Right ventricle myocardium inferior (tissue), 1 donor: ENCODE results near the gene KLF12. TPM values are rescaled to one million over a fixed set of nuclear protein-coding genes. Genes with fewer than 3 reads are reported as not detected.

Experiments
- ATAC-seq: fragments of 200-7000 bp; cut with Tn5 transposase; one replicate; pipeline ENCODE4 v1.9.1; 2020; ENCODE audit warnings: mild to moderate bottlenecking, moderate library complexity
- DNase-seq: peaks from one replicate; pipeline ENCODE4 v3.0.0; 2021; ENCODE audit errors: missing footprints
- intact Hi-C: fragments of 100-400 bp; cut with DNase I; formaldehyde crosslinking; loops from one replicate; pipeline ENCODE4 v1.11.0; 2022
- total RNA-seq: library from RNA; stranded (reverse); fragmentation: NEBNext Ultra II Directional; extraction: Animal tissue kit (Norgen Biotek cat#: 25700); gene quantifications from one replicate; pipeline ENCODE4 v1.2.1, GENCODE V29; 2021
- donor health status: DM: no; HTN: yes; CAD: no; lungs with severe emphysema.

KLF12 gene
- total RNA-seq, 1 donor from 2014 or later, result 18.9 TPM

GRCh38 chr13:74138241-74138640 is 4.0 kb upstream of the KLF12 start:
- DNase-seq, result no peak
- intact Hi-C loops, result no loop called here

DNA sequence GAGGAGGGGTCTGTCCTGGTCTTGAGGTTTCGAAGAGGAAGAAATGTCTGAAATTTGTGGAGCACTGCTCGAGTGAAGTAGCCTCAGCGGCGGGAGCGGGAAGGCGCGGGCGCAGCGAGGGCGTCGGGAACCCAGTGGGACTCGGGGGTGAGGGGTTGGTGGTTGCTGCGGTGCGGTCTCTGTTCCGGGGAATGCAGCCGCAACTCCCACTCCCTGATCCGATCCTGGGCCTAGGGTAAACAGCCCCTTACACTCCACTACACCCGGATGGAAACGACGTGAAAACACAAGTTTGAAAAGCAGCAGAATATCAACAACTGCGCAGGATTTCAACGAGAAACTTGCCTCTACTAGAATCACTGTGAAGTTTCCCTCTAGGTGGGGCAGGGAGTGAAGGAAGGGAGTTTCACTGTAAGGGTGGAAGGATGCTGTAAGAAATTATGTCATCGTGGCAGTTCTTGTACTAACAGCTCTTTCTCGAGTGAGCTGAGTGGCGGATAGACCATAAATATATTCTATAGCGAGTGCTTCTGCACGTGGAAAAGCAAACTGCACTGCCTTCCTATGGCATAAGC is 2.0 kb upstream of the KLF12 start:
- intact Hi-C loops, result no loop called here
- no peak for DNase-seq
- ATAC-seq, result no peak

More at GRCh38 chr13:74138241-74138640, 4.0 kb upstream of the KLF12 start:
- ATAC-seq, result no peak

- peak; percentile 65 for ATAC-seq
- intact Hi-C loops, result loop anchor here (2.0 kb wide), 1 partner anchor 79 kb away; no protein-coding TSS in a partner anchor
These were observed 1.3 kb upstream of the KLF12 start for GRCh38 chr13:74135326-74136083.

DNA sequence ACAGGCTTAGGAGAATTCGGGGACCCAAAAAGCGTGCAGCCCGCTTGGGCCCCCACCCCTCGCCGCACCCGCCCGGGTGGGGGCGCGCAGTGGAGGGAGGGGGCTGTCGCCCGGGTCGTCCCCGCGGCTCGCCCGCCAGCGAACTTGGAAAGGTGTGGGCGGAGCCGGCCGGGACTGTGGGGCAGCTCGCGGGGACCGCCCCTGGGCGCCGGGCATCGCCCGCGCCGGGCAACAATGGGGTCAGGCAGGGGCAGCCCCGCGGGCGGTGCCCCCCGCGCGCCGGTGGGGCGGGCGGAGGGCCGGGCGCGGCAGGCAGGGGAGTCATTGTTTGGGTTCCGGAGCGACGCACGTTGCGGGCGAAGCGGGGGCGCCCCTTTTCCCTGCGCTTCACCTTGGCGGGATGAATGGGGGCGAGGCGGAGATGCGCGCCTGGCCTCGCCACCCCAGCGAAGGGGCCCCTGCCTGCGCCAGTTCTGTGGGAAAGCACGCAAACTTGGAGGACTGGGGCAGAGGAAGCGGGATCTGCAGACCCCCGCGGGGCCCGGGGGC is 647 bp upstream of the KLF12 start:
- ATAC-seq, result peak; percentile 51
- no peak for DNase-seq
- intact Hi-C loops, result loop anchor here (2.0 to 5.0 kb wide), 4 partner anchors 78 to 368 kb away; no protein-coding TSS in a partner anchor

More at GRCh38 chr13:74135326-74136083, 1.3 kb upstream of the KLF12 start:
- peak; percentile 83 for DNase-seq

- intact Hi-C loops, result loop anchor here (2.0 to 5.0 kb wide), 5 partner anchors 77 to 366 kb away; no protein-coding TSS in a partner anchor
- DNase-seq (peak; percentile 93), ATAC-seq (peak; percentile 69)
These were observed 475 bp downstream of the KLF12 start for GRCh38 chr13:74133657-74134201.

DNA sequence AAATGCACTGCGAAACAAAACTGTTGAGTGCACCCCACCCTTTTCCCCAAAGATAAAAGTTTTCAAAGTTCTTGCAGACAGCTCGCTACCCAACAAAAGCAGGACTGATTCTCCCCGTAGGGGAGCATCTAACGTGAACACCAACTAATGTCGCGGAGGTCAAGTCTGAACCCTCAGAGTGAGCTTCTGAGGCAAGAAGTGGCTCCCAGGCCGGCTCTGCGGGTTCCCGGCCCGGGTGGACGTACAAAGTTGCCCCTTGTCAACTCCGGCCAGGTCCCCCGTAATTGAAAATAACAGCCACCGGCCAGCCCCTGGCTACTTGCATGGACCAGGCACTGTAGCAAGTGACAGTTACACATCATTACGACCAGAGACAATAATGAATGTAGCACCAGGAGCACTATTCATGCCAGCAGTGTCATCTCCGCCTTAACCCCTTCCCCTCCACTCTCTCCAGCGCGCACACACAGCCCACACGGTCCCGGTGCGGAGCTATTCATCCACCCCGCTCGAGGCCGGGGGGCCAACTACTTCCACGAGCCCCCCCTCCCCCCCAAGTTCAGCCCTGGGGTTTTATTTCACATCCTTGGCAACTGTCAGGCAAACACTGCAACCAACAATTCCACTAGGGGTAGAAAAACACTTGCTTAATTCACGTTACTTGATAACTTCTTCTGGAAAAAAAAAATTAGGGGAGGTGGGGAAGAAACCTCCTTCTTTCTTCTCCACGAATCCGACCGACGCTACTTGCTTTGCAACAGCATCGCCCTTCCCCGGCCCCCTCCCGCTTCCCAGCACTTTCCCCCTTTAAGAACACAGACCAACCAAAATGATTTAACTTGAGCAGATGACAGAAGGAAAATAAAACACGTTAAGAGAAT is 1.2 kb downstream of the KLF12 start:
- DNase-seq, result peak; percentile 69
- intact Hi-C loops, result loop anchor here (2.0 to 5.0 kb wide), 4 partner anchors 154 to 366 kb away; no protein-coding TSS in a partner anchor
- ATAC-seq, result no peak

DNA sequence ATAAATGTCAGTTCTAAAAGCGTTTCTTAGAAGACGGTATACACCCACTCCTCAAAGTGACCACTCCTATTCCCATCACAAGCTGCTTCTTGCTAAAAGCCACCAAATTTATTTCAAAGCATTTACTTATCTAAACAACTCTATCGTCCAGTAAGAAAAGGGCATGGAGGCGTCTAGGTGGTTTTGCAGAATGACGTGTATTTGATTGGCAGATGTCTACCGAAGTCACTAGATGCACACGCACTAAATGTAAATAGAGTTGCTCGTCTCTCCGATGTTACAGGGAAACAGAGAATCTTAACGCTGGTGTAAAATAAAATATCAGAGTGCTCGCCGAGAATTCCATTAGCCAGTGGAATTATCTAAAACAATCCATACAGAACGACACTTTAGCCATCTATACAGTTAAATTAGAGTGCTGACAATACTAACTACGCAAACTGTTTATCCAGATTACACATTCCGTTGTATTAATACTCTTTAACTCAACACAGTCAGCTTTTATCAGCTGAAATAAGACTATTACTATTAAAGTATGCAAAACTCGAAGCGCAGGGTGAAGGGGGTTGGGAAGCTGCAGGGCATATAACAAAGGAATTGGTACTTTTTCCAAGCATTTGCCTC is 1.9 kb downstream of the KLF12 start:
- intact Hi-C loops, result loop anchor here (2.0 to 5.0 kb wide), 4 partner anchors 155 to 365 kb away; no protein-coding TSS in a partner anchor
- ATAC-seq (no peak), DNase-seq (no peak)

DNA sequence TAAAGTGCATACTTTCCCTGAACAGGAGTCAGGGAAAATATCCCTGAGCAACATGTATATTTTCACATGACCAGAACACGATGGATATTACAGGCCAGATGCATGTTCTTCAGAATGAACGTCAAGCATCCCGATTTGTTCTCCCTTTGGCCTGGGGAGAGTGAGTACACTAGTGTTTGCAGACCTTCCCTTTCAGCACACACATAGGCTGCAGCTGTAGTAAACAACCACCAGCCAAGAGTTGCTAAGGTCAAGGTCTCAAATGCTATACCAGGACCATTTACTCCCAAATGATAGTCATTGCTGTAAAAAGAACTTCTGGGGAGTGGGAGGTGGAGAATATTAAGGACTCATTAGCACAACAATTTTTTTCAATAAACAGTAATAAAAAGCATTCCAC is 3.0 kb downstream of the KLF12 start:
- ATAC-seq (no peak), DNase-seq (no peak)
- intact Hi-C loops, result loop anchor here (5.0 kb wide), 3 partner anchors 156 to 364 kb away; no protein-coding TSS in a partner anchor

DNA sequence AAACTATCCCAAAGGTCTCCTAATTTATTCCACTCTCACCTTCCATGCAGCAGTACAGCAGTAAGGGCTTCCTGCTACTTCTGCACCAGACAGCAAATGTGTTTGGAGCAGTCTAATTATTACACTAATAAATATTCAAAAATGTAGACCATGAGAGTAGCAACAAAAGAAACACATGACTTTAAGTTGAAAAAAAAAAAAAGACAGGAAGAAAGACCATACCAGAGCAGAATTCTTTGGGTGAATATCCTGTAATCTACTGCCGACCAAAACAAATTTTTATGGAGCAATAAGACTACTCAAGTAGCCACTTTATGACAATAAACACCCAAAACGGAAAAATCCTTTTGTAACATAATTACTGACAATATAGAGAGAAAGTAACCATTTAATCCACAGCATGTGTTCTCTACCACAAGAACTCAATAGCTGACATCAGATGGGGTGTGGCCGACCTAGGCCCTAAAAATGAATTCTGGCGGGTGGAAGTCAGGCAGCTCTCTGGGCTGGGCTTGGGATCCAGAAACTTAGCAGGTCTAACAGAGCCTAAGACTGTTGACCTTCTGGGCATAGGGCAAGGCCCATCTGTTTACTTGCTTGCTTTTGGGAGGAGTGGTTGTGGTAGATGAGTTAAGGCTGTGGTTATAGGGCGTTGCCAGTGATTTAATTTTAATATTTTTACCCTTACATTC is 4.6 kb downstream of the KLF12 start:
- ATAC-seq (no peak), DNase-seq (no peak)
- intact Hi-C loops, result loop anchor here (5.0 kb wide), 3 partner anchors 158 to 362 kb away; no protein-coding TSS in a partner anchor

- intact Hi-C loops, result no loop called here
- DNase-seq (no peak), ATAC-seq (no peak)
These were observed 5.9 kb downstream of the KLF12 start for GRCh38 chr13:74128156-74128767.

DNA sequence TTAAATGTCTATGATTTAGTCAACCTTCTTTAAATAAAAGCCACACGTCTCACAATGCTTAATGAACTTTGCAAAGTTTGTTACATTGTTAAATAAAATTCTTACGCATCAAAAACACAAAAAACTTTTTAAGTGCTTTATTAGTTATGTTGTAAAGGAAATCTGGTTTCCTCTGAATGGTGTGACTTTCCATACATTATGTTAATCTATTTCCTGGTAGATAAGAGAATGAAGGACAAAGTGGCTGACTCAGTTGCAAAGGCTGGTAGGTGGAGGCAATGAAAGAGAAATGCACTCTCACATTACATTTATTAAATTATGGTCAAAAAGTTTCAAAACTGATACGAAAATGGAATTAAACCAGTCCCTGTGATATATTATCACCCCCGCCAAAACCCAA is 15.9 kb downstream of the KLF12 start:
- ATAC-seq (no peak), DNase-seq (no peak)
- intact Hi-C loops, result no loop called here

DNA sequence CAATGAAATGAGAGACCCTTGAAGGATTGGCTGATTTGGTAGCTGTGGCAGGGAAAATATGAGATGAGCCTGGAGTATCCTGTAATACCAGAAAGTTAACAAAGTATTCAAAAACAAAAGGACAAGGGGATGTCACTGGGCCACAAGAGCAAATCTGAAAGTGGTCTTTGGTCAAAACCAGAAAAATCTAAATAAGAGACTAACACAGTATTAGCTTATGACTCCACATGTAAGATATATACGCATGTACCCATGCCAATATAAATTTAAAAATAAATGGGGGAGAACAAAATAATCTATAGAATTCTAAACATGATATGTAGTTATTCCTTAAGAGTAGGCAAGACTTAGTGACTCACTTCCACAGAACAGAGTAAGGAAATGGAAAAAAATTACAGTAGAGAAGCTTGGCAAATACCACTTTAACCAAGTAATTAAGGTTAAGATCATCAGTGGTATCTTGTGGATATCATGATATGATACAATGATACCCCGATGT is 16.9 kb downstream of the KLF12 start:
- ATAC-seq, result no peak
- DNase-seq, result no peak
- intact Hi-C loops, result no loop called here

GRCh38 chr13:74115133-74115532 is 19.1 kb downstream of the KLF12 start:
- DNase-seq (no peak), ATAC-seq (no peak)
- intact Hi-C loops, result no loop called here

- DNase-seq, result no peak
- intact Hi-C loops, result no loop called here
These were observed 19.6 kb downstream of the KLF12 start for GRCh38 chr13:74114641-74115040.

DNA sequence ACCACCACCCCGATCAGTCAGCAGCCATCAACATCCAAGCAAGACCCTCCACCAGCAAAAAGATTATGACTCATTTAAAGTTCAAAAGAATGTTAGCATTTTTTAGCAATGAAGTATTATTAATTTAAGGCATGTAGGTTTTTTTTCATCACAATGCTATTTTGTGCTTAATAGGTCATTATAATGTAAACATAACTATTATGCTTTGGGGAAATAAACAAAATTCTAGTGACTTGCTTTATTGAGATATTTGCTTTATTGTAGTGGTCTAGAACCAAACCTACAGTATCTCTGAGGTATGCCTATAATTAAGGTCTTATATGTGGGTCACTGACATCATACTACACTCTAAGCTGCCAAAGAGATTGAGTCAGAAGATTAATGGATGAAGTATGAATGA is 20.0 kb downstream of the KLF12 start:
- intact Hi-C loops, result no loop called here
- DNase-seq (no peak), ATAC-seq (no peak)

More at GRCh38 chr13:74114641-74115040, 19.6 kb downstream of the KLF12 start:
- no peak for ATAC-seq

GRCh38 chr13:74111901-74112824 is 22.0 kb downstream of the KLF12 start:
- no peak for DNase-seq
- intact Hi-C loops, result no loop called here
- ATAC-seq, result no peak
